ENCODE measurements around the gene STX1A.

DNA sequence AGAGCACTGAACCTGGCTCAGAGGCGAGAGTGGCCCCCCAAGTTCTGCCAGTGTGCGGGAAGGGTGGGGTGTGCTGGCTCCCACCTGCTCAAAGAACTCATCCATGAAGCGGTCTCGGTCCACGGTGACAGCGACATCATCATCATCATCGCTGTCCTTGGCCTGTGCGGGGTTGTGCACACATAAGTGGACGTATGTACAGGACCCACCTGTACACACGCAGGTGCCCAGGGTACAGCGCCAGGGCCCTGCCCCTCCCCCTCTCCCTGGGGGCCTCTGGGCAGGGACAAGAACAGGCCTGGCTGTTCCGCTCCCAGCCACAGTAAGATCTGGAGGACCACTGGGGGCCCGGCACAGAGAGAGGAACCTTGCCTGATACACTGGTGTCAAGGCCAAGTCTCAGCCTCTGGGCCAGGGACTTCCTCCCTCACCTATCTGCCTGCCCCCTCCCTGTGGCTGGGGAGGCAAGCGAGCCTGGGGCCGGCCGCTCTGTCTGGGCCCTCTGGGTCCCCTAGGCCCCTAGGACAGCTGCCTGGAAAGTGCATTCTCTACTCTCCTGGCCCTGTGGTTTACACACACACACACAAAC, 10.4 kb downstream of the STX1A start:
- TF ChIP-seq, protein P1, sequence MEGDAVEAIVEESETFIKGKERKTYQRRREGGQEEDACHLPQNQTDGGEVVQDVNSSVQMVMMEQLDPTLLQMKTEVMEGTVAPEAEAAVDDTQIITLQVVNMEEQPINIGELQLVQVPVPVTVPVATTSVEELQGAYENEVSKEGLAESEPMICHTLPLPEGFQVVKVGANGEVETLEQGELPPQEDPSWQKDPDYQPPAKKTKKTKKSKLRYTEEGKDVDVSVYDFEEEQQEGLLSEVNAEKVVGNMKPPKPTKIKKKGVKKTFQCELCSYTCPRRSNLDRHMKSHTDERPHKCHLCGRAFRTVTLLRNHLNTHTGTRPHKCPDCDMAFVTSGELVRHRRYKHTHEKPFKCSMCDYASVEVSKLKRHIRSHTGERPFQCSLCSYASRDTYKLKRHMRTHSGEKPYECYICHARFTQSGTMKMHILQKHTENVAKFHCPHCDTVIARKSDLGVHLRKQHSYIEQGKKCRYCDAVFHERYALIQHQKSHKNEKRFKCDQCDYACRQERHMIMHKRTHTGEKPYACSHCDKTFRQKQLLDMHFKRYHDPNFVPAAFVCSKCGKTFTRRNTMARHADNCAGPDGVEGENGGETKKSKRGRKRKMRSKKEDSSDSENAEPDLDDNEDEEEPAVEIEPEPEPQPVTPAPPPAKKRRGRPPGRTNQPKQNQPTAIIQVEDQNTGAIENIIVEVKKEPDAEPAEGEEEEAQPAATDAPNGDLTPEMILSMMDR (IDR thresholded peaks at IDR 0.05) = no peak
- no peak for TF ChIP-seq POLR2A (IDR thresholded peaks at IDR 0.05)
